IPS-18c (cell line): ENCODE measurements around the gene HMCN2.
"Not testable (repeated sequence)": the region's sequence is repeated elsewhere in the genome, so short reads cannot be mapped to it uniquely, and the experiment has no call there.

Experiments used
- H3K4me3 ChIP-seq: 2 replicates; pipeline ENCODE4 v1.7.0; 2013; ENCODE audit warnings: low read depth, mild to moderate bottlenecking, low read length, moderate library complexity; ENCODE audit not compliant: insufficient read depth
- H3K9me3 ChIP-seq: one replicate; pipeline ENCODE4 v1.6.1; 2013; ENCODE audit warnings: mild to moderate bottlenecking, low read length, moderate library complexity; ENCODE audit not compliant: control insufficient read depth, insufficient read depth

Gene HMCN2

DNA sequence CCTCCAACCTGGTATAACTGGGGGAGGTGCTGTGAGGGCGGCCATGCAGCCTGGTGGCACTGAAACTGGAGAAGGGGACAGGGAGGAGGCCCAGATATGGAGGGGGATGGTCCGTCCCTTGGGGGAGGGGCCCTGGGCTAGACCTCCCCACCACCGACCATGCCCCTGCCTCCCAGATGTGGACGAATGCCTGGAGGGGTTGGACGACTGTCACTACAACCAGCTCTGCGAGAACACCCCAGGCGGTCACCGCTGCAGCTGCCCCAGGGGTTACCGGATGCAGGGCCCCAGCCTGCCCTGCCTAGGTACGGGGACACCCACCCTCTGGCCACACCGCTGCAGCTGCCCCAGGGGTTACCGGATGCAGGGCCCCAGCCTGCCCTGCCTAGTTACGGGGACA is 163.8 kb downstream of the HMCN2 start:
- Histone ChIP-seq H3K4me3 (no peak overlapping the region), H3K9me3 (peaks cover 2% of the 10 kb centered on the region)

DNA sequence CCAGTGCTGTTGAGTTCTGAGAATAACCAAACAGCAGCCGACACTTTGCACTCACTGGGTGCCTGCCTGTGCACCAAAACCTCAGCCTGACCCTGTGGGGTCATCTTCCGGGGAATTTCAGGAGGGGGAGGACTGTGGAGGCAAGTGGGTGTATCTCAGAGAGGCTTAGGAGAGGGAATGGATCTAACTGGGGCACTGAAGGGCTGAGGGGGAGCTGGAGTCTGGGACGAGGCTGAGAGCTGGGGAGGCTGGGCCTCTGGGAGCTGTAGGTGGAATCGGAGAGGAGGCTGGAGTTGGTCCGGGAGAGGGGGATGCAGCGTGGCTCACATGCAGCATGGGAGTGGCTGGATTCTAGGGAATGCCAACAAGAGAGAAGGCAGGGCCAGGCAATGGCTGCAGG is 164.3 kb downstream of the HMCN2 start:
- H3K4me3 ChIP-seq: no peak overlapping the region
- H3K9me3 ChIP-seq: peaks cover 2% of the 10 kb centered on the region

DNA sequence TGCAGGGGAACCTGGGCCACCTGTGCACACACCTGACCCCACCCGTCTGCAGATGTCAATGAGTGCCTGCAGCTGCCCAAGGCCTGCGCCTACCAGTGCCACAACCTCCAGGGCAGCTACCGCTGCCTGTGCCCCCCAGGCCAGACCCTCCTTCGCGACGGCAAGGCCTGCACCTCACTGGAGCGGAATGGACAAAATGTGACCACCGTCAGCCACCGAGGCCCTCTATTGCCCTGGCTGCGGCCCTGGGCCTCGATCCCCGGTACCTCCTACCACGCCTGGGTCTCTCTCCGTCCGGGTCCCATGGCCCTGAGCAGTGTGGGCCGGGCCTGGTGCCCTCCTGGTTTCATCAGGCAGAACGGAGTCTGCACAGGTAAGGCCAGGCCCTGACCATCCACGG is 164.7 kb downstream of the HMCN2 start:
- Histone ChIP-seq H3K9me3 (peaks cover 2% of the 10 kb centered on the region), H3K4me3 (no peak overlapping the region)

DNA sequence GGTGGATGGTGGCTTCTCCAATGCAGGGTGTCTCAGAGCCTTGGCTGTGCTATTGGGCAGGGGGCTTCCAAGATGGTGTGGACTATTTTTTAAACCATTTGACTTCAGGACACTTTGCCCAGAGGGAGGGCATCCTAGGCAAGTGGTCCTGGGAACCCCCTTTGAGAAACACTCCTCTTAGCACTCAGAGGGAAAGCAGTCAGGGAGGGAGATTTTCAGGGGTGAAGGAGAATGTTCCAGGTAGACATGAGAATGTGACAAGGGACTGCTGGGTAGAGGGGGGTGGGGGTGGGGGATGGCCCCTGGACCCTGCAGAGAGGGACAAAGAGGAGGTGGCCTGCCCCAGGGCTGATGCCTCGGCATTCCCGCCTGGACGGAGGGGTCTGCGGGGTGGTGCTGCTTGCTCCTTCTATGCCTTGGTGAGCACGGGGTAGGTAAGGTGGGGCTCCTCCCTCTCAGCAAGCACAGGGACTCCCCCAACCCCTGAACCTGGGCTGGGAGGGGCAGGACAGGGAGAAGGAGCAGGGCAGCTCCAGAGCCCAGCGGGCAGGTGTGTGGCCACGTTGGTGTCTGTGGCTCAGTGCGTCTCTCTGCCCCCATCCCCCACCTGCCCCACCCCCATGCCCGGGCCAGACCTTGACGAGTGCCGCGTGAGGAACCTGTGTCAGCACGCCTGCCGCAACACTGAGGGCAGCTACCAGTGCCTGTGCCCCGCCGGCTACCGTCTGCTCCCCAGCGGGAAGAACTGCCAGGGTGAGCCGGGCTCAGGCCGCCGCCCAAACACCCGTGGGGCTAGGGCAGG is 165.4 kb downstream of the HMCN2 start:
- Histone ChIP-seq H3K9me3 (peaks cover 2% of the 10 kb centered on the region), H3K4me3 (no peak overlapping the region)

DNA sequence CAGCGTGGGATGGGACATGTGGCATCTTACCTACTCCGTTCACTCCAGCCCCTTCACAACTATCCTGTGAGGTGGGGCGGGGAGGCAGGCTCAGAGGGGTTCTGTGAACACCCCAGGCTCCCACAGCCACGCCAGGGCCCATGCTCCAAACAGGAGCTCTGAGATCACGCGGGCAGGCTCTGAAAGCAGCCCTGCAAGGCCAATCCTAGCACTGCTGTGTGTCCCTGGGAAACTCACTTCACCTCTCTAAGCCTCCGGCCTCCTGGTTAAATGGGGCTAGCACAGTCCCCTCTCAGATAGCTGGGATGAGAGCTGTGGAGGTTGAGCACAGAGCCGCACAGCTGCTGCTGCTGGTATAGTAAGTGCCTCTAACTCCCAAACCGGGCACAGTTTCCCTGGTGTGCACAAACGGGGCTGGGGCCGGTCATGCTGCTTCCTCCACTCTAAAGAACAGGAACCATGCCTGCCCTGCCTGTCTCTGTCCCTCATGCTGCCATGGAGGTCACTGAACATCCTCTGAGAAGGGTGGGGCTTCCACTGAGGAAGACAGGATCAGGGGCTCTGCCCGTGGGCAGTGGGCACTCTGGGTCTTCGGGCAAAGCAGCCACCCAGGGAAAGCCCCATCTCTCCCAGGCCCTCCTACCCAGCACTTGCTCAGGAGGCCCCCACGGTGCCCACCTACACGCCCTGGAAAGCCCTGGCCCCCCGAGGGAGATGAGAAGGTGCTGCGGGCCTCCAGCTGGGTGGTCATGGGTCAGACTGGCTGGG is 166.2 kb downstream of the HMCN2 start:
- Histone ChIP-seq H3K4me3 (no peak overlapping the region), H3K9me3 (peaks cover 4% of the 10 kb centered on the region)

DNA sequence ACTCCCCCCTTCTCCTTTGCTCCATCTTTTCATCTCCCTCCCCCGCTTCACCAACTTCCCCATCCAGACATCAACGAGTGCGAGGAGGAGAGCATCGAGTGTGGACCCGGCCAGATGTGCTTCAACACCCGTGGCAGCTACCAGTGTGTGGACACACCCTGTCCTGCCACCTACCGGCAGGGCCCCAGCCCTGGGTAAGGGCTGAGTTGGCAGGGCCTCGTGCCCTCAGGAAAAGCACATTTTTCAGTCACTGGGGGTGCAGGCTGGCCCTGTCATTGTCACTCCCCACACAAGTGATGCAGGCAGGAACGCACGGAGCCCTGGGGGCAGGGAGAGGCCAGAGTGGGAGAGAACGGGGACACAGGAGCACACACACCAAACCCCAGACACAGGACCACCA is 166.8 kb downstream of the HMCN2 start:
- H3K4me3 ChIP-seq: no peak overlapping the region
- peaks cover 4% of the 10 kb centered on the region for H3K9me3 ChIP-seq

DNA sequence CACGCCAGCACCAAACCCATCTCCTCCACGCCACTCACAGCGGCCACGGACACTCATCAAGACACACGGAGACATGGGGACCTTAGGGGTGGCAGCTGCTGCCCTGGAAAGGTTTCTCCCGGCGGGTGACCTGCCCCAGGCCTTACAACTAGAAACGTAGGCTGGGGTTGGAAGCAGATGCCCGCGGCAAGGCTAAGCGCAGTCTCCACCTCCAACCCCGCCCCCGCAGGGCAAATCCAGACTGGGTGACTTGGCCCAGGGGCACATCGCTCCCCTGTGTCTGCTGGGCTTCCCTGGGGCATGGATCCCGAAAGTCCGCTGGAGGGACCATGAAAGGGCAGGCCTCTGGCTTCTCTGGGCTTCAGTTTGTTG is 167.2 kb downstream of the HMCN2 start:
- Histone ChIP-seq H3K4me3 (peak overlapping the region; percentile 24; the same call in 1 of the 2 replicates), H3K9me3 (peaks cover 4% of the 10 kb centered on the region)

DNA sequence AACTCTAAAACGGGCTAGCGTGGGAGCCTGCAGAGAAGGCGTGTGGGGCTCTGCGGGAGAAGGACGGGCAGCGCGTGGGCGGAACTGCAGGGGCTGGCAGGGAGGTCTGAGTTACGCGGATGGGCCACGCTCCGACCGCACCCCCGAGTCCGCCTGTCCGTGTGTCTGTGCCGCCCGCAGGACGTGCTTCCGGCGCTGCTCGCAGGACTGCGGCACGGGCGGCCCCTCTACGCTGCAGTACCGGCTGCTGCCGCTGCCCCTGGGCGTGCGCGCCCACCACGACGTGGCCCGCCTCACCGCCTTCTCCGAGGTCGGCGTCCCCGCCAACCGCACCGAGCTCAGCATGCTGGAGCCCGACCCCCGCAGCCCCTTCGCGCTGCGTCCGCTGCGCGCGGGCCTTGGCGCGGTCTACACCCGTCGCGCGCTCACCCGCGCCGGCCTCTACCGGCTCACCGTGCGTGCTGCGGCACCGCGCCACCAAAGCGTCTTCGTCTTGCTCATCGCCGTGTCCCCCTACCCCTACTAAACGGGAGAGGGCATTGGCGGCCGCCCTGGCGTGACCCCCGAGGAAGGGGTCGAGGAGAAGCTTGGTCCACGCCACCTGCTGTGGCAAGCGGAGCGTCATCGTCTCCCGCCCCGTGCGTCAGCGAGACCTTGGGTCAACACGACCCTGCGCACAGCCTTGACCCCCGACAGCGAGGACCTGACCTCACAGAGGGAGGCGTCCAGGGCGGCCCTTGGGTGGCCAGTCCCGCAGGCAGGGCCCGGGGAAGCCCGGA is 167.8 kb downstream of the HMCN2 start:
- peak overlapping the region; percentile 39 for H3K4me3 ChIP-seq
- peaks cover 4% of the 10 kb centered on the region for H3K9me3 ChIP-seq

DNA sequence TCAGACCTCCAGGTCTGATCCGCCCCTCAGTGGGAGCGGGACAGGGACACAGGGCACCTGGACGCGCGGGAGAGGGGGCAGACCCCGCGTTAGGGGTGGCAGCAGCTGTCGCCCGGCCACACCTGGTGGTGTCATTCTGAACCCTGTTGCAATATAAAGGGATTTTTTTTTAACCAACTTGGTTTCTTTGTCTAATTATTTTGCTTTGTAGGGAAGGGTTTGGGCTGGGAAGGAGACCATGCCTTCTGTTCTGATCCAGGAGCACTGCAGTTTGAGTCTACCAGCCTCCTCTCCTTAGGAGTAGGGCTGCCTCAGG is 168.3 kb downstream of the HMCN2 start:
- H3K9me3 ChIP-seq: peaks cover 4% of the 10 kb centered on the region
- peak overlapping the region; percentile 39; the same call in 1 of the 2 replicates for H3K4me3 ChIP-seq

DNA sequence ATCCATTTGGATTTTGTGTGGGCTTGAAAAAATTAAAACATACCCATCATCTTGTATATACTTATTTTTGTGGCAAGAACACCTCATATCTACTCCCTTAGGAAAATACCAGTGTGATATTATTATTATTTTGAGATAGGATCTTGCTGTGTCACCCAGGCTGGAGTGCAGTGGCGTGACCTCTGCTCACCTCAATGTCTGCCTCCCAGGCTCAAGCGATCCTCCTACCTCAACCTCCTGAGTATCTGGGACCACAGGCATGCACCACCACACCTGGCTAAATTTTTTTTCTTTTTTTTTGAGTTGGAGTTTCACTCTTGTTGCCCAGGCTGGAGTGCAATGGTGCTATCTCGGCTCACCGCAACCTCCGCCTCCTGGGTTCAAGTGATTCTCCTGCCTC is 169.1 kb downstream of the HMCN2 start:
- not testable (repeated sequence) for H3K4me3 ChIP-seq, H3K9me3 ChIP-seq

DNA sequence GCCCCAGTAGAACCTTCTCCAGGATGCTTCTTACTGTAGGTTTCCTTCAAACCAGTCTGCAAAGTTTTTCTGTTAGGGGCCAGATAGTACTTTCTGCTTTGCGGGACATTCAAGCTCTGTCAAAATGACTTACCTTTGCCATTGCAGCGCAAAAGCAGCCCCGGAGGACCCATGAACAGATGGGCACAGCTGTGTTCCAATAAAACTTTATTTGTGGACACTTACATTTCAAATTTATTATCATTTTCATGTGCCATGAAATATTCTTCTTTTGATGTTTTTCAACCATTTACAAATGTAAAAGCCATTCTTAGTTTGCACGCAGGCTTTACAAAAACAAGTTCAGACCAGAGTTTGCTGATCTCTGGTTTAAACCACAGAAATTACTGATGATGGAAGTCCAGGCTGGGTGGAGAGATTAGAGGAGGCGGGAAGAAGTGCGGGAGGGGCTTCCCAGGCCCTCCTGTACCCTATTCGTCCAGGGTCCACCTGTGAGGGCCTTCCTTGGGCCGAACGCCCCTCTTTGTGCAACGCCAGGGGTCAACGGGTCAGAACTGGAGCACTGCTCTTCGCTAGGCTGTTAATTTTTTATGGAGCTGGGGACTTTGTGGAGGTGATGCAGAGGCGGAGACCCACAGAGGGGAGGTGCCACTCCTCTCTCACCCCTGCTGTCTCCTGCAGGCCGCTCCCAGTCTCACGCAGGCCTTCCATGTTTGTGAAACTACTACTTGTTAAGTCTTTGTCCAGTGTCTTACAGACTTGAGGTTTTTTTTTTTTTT is 171.6 kb downstream of the HMCN2 start:
- Histone ChIP-seq H3K9me3 (peaks cover 4% of the 10 kb centered on the region), H3K4me3 (no peak overlapping the region)

DNA sequence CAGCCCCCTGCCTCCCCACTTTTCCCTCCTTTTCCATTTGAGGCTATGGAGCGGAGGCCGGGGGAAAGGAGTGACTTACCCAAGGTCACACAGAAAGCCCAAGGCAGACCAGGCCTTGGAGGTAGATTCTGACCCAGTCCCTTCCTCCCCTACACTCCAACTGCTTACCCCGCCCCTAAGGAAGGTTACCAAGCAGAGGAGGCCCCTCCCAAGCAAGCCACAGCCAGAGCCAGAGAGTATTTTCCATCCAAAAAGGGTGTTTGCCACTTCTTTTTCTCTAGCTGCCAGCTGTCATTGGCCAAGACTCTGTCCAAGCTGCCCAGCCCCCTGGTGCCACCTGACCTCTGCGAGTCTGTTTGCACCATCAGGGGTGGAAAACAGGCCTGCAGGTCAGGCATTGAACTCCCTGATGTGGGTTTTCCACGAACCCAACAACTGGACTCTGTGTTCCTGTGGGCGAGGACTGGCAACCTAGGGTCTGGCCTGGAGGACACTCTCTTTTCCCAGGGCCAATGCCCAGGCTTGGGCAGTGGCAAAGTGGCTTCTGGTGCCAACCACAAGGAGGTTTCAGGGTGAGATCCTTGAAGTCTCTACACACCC is 172.9 kb downstream of the HMCN2 start:
- H3K4me3 ChIP-seq: no peak overlapping the region
- peaks cover 4% of the 10 kb centered on the region for H3K9me3 ChIP-seq

DNA sequence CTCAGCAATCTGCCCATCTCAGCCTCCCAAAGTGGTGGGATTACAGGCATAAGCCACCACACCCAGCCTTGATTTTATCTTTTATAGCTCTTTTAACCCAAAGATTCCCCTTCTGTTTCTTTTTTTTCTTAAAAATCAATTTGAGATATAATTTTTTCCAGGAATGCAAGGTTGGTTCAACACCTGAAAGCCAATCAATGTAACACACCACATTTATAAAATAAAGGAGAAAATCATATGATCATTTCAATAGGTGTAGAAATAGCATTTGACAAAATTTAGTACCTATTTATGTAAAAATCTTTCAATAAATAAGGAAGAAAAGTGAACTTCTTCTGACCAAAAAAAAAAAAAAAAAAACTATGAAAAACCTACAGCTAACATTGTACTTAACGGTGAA is 175.5 kb downstream of the HMCN2 start:
- Histone ChIP-seq H3K9me3 (peaks cover 2% of the 10 kb centered on the region), H3K4me3 (no peak overlapping the region)

DNA sequence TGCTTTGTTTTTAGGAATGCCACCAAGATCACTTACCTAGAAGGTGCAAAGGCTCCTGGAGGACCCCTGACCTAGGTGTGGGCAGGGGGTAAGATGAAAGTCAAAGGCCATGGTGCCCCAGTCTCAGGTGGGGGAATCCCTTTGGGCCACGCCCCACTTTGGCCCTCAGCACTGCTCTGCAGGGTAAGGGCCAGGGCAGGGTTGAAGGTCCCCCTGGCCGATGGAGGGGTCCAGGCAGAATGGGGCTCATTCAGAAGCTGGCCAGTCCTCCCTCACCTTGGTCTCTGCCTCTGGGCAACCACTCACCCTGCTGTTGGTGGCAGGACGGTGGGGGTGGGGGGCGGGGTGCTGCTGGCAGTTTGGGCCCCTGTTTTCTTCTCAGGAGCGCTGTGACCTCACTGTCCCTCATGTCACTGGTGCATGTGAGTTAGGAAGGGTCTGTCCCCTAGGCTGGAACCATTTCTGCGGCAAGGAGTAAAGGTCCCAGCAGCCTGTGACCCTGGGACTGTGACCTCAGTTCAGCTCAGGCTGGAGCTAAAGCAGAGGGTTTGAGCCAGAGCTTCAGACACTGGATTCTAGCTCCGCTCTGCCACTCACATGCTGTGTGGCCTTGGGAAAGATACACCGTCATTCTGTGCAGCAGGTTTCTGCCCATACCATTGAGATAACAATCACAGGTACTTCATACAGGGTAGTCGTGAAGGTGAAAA is 177.3 kb downstream of the HMCN2 start:
- no peak overlapping the region for H3K4me3 ChIP-seq
- no peaks in the 10 kb centered on the region for H3K9me3 ChIP-seq

DNA sequence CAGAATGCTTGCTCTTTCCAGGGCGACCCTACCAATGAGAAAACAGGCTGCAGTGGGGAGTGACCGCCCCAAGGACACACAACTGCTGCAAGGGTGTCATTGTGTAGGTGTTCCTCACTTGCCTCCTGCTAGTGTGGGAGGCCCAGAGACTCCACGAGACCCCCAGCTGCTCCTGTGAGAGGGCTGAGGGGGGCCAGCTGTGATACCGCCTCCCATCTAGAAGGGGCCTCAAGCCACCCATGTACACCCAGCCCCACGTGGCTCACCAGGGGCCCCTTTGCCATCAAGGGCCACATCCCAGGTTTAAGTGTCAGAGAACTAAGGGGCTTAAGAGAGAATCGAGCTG is 177.9 kb downstream of the HMCN2 start:
- no peak overlapping the region for H3K4me3 ChIP-seq
- no peaks in the 10 kb centered on the region for H3K9me3 ChIP-seq

DNA sequence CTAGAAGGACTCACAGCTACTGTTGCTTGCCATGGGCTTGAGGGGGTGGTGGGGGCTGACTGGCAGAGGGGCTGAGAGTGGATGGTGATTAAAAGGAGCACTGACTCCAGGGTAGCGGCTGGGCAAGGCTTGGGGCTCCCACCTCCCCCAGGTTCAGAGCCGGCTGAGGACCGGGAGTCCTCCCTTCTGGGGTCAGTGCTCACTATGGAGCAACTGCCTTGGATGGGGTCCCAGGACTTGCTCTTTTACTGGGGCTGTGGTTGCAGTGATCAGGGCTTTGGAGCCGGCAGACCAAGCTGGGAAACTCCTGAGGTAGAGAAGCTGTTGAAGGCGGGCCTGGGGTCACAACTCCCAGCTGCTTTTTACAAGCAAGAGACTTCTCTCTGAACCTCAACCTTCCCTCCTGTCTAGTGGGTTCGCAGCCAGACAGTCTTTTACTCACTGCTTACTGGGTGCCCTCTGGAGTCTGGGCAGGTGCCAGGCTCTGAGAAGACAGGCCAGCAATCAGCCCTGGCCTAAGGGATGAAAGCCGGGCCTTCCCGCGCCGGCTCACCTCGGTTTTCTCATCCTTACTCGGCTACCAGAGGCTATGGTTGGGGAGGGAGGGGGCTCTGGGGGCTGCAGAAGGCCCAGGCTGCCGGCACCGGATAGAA is 178.4 kb downstream of the HMCN2 start:
- Histone ChIP-seq H3K4me3 (peak overlapping the region; percentile 34; the same call in 1 of the 2 replicates), H3K9me3 (no peaks in the 10 kb centered on the region)
